ENCODE results near the gene DLG2.

Gene DLG2

DNA sequence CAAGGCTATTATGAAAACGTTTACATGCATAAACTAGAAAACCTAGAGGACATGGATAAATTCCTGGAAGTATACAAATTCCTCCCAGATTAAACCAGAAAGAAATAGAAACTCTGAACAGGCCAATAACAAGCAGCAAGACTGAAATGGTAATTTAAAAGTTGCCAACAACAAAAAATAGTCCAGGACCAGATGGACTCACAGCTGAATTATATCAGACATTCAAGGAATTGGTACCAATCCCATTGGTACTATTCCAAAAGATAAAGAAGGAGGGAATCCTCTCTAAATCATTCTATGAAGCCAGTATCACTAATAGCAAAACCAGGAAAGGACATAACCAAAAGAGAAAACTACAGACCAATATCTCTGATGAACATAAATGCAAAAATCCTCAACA is 236.0 kb downstream of the DLG2 start:
- Histone ChIP-seq H3K9me3 (ENCODE audit: insufficient read depth, low read length) (no peaks in the 10 kb centered on the region), H3K27ac (ENCODE audit: low read length) (no peak overlapping the region), H2AFZ (ENCODE audit: low read depth, low read length) (no peak overlapping the region), H3K4me2 (ENCODE audit: low read length) (no peak overlapping the region), H3K4me1 (ENCODE audit: low read length) (no peaks in the 10 kb centered on the region), H3K79me2 (ENCODE audit: low read length) (no peaks in the 10 kb centered on the region), H3K36me3 (replicated peaks; ENCODE audit: low read depth, low read length) (no peaks in the 10 kb centered on the region), H4K20me1 (ENCODE audit: insufficient read depth, low read length) (no peaks in the 10 kb centered on the region), H3K9ac (ENCODE audit: low read length) (no peak overlapping the region), H3K4me3 (ENCODE audit: low read length) (no peak overlapping the region), H3K27me3 (ENCODE audit: low read depth, low read length) (no peaks in the 10 kb centered on the region)
- no peak for TF ChIP-seq EZH2phosphoT487 (IDR thresholded peaks at IDR 0.05; ENCODE audit: low read depth)
- TF ChIP-seq, protein P1, sequence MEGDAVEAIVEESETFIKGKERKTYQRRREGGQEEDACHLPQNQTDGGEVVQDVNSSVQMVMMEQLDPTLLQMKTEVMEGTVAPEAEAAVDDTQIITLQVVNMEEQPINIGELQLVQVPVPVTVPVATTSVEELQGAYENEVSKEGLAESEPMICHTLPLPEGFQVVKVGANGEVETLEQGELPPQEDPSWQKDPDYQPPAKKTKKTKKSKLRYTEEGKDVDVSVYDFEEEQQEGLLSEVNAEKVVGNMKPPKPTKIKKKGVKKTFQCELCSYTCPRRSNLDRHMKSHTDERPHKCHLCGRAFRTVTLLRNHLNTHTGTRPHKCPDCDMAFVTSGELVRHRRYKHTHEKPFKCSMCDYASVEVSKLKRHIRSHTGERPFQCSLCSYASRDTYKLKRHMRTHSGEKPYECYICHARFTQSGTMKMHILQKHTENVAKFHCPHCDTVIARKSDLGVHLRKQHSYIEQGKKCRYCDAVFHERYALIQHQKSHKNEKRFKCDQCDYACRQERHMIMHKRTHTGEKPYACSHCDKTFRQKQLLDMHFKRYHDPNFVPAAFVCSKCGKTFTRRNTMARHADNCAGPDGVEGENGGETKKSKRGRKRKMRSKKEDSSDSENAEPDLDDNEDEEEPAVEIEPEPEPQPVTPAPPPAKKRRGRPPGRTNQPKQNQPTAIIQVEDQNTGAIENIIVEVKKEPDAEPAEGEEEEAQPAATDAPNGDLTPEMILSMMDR (IDR thresholded peaks at IDR 0.05; ENCODE audit: low read depth, low read length) = no peak

DNA sequence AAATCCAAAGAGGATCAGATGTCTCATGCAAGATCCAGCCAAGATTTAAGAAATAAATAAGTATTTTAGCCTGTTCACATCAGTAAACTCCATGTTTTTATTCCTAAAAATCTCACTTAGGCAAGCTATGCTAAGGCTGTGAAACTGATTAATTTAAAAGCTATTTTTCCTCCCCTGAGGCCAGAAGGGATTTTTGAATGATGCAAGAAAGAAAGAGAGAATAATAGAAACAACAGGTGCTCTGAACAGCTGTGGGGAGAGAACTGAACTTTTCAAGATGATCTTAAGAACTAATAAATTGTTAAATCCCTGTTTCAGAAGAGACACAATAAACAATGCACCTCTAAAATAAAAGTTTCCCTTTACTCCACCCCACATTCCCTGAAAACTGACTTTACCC is 241.6 kb downstream of the DLG2 start:
- Histone ChIP-seq H3K4me2 (ENCODE audit: low read length) (no peak overlapping the region), H4K20me1 (ENCODE audit: insufficient read depth, low read length) (no peaks in the 10 kb centered on the region), H2AFZ (ENCODE audit: low read depth, low read length) (no peak overlapping the region), H3K9me3 (ENCODE audit: insufficient read depth, low read length) (peaks cover 9% of the 10 kb centered on the region), H3K79me2 (ENCODE audit: low read length) (no peaks in the 10 kb centered on the region), H3K36me3 (replicated peaks; ENCODE audit: low read depth, low read length) (no peaks in the 10 kb centered on the region), H3K4me1 (ENCODE audit: low read length) (no peaks in the 10 kb centered on the region), H3K9ac (ENCODE audit: low read length) (no peak overlapping the region), H3K27ac (ENCODE audit: low read length) (no peak overlapping the region), H3K27me3 (ENCODE audit: low read depth, low read length) (no peaks in the 10 kb centered on the region), H3K4me3 (ENCODE audit: low read length) (no peak overlapping the region)
- no peak for TF ChIP-seq EZH2phosphoT487 (IDR thresholded peaks at IDR 0.05; ENCODE audit: low read depth)
- TF ChIP-seq, protein P1 (IDR thresholded peaks at IDR 0.05; ENCODE audit: low read depth, low read length) = no peak

DNA sequence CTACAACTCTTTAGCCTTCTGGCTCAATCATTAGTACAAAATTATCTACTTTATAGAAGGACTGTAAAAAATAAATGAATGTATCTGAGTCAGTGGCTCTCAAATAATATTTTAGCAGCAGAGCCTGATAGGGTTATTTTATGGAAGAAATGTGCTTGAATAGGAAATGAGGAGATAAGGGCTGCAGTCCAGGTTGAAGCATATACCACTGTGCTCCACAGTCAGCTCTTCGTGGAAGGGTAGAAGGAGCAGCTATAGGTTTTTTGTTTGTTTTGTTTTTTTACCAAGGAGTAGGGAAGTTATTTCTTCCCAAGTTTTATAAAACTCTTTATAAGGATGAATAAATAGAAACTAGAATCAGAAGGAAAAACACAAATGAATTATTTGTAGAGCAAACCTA is 242.0 kb downstream of the DLG2 start:
- no peak overlapping the region for H3K4me2 ChIP-seq (ENCODE audit: low read length)
- no peak for TF ChIP-seq EZH2phosphoT487 (IDR thresholded peaks at IDR 0.05; ENCODE audit: low read depth)
- TF ChIP-seq, protein P1 (IDR thresholded peaks at IDR 0.05; ENCODE audit: low read depth, low read length) = no peak
- no peak overlapping the region for H3K4me3 ChIP-seq (ENCODE audit: low read length)

DNA sequence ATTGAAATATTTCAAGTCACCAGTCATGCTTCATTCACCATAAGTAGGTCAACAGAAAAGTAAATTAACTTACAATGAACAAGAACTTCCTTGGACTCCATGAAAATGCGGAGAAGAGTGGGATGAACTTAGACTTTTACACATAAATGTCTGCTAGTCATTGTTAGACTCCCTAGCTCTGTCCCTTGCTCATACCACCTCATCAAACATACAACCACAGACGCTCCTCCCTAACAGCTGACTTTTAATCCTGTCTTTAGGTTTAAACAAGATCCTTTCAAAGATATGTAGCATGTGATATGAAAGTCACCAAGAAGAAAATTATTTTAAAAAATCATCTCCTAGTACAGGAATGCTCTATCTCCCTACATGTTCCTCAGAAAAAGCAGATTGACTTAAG is 248.1 kb downstream of the DLG2 start:
- Histone ChIP-seq H3K27ac (ENCODE audit: low read length) (no peak overlapping the region), H3K27me3 (ENCODE audit: low read depth, low read length) (no peaks in the 10 kb centered on the region), H2AFZ (ENCODE audit: low read depth, low read length) (no peak overlapping the region), H3K9ac (ENCODE audit: low read length) (no peak overlapping the region), H3K4me2 (ENCODE audit: low read length) (no peak overlapping the region), H4K20me1 (ENCODE audit: insufficient read depth, low read length) (no peaks in the 10 kb centered on the region), H3K4me3 (ENCODE audit: low read length) (no peak overlapping the region), H3K36me3 (replicated peaks; ENCODE audit: low read depth, low read length) (no peaks in the 10 kb centered on the region), H3K4me1 (ENCODE audit: low read length) (no peaks in the 10 kb centered on the region), H3K79me2 (ENCODE audit: low read length) (no peaks in the 10 kb centered on the region), H3K9me3 (ENCODE audit: insufficient read depth, low read length) (peaks cover 9% of the 10 kb centered on the region)
- TF ChIP-seq, protein P1 (IDR thresholded peaks at IDR 0.05; ENCODE audit: low read depth, low read length) = no peak
- no peak for TF ChIP-seq EZH2phosphoT487 (IDR thresholded peaks at IDR 0.05; ENCODE audit: low read depth)

More for the DNA sequence above, 242.0 kb downstream of the DLG2 start:
- Histone ChIP-seq H3K9me3 (ENCODE audit: insufficient read depth, low read length) (peaks cover 9% of the 10 kb centered on the region), H3K36me3 (replicated peaks; ENCODE audit: low read depth, low read length) (no peaks in the 10 kb centered on the region), H2AFZ (ENCODE audit: low read depth, low read length) (no peak overlapping the region), H3K27ac (ENCODE audit: low read length) (no peak overlapping the region), H3K9ac (ENCODE audit: low read length) (no peak overlapping the region), H3K27me3 (ENCODE audit: low read depth, low read length) (no peaks in the 10 kb centered on the region), H3K79me2 (ENCODE audit: low read length) (no peaks in the 10 kb centered on the region), H3K4me1 (ENCODE audit: low read length) (no peaks in the 10 kb centered on the region), H4K20me1 (ENCODE audit: insufficient read depth, low read length) (no peaks in the 10 kb centered on the region)
